Measurements from ENCODE around the gene TMEM255B.

DNA sequence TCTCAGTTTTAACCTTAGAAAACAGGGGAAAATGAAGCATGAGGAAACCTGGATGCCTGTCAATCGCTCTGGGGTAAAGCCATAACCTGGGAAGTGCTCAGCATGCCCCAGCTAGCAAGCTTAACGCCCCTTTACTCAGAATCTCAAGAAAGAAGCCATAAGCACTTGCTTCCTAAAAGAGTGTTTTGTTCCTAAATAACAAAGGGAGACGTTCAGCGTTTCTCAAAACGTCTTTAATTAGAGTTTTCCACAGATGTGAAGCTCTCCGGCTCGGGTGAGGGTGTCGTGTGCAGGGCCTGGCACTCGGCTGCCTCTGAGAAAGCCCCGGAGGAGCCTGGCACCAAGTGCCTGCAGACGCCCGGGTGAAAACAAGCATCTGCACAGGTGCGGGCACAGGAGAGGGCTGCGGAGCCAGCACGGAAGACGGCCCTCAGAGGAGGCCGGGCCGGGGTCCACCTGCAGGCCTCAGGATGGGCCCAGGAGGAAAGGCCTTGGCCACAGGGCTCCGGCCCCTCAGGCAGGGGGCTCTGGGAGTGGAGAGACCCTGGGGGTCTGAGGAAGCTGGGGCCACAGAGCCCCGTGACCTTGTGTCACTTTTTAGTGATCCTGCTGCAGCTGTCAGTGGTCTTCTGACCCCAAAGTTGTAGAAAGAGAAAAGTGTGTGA is 98.6 kb downstream of the TMEM255B start:
- no peak for TF ChIP-seq EZH2 (IDR thresholded peaks at IDR 0.05)
- TF ChIP-seq, protein P1, sequence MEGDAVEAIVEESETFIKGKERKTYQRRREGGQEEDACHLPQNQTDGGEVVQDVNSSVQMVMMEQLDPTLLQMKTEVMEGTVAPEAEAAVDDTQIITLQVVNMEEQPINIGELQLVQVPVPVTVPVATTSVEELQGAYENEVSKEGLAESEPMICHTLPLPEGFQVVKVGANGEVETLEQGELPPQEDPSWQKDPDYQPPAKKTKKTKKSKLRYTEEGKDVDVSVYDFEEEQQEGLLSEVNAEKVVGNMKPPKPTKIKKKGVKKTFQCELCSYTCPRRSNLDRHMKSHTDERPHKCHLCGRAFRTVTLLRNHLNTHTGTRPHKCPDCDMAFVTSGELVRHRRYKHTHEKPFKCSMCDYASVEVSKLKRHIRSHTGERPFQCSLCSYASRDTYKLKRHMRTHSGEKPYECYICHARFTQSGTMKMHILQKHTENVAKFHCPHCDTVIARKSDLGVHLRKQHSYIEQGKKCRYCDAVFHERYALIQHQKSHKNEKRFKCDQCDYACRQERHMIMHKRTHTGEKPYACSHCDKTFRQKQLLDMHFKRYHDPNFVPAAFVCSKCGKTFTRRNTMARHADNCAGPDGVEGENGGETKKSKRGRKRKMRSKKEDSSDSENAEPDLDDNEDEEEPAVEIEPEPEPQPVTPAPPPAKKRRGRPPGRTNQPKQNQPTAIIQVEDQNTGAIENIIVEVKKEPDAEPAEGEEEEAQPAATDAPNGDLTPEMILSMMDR (IDR thresholded peaks at IDR 0.05), result no peak

Data from neural progenitor cell (in vitro differentiated cells).